CD4-positive, alpha-beta T cell treated with Interleukin-12 subunit alpha and Interleukin-12 subunit beta, for 1 hour (primary cell): Measurements from ENCODE around the gene CARD11.
A peak's percentile ranks its signal among the peaks of the same experiment; 100 is the strongest.

Experiments
- DNase-seq: peaks from one replicate; pipeline ENCODE4 v3.0.0-alpha.2; 2020

The CARD11 gene

GRCh38 chr7:3013975-3014792, 29.5 kb downstream of the CARD11 start:
- DNase-seq: no peak

GRCh38 chr7:3011211-3011852, 32.3 kb downstream of the CARD11 start:
- DNase-seq: no peak

GRCh38 chr7:3010161-3010560, 33.5 kb downstream of the CARD11 start:
- peak; percentile 8 for DNase-seq

GRCh38 chr7:3009086-3009485, 34.6 kb downstream of the CARD11 start:
- DNase-seq: no peak

- no peak for DNase-seq
These were observed 35.3 kb downstream of the CARD11 start for GRCh38 chr7:3008386-3008785.

GRCh38 chr7:3007696-3008095, 36.0 kb downstream of the CARD11 start:
- DNase-seq: no peak

- no peak for DNase-seq
These were observed 38.4 kb downstream of the CARD11 start for GRCh38 chr7:3005257-3005656.

GRCh38 chr7:3003936-3004335, 39.7 kb downstream of the CARD11 start:
- DNase-seq: no peak

GRCh38 chr7:3002631-3003030, 41.0 kb downstream of the CARD11 start:
- DNase-seq: no peak

- DNase-seq: no peak
These were observed 43.1 kb downstream of the CARD11 start for GRCh38 chr7:3000566-3000965.

- DNase-seq: no peak
These were observed 44.6 kb downstream of the CARD11 start for GRCh38 chr7:2999078-2999500.

GRCh38 chr7:2997014-2997413, 46.7 kb downstream of the CARD11 start:
- DNase-seq: no peak

- no peak for DNase-seq
These were observed 47.5 kb downstream of the CARD11 start for GRCh38 chr7:2996141-2996540.

GRCh38 chr7:2993868-2994267, 49.8 kb downstream of the CARD11 start:
- no peak for DNase-seq

GRCh38 chr7:2993396-2993795, 50.3 kb downstream of the CARD11 start:
- DNase-seq: no peak

GRCh38 chr7:2990949-2991470, 52.7 kb downstream of the CARD11 start:
- DNase-seq: no peak

- no peak for DNase-seq
These were observed 57.1 kb downstream of the CARD11 start for GRCh38 chr7:2986561-2986960.

- DNase-seq: no peak
These were observed 57.8 kb downstream of the CARD11 start for GRCh38 chr7:2985866-2986265.

GRCh38 chr7:2984091-2984490, 59.6 kb downstream of the CARD11 start:
- no peak for DNase-seq

GRCh38 chr7:2983586-2983985, 60.1 kb downstream of the CARD11 start:
- DNase-seq: no peak

GRCh38 chr7:2982831-2983230, 60.8 kb downstream of the CARD11 start:
- DNase-seq: peak; percentile 60

- no peak for DNase-seq
These were observed 61.3 kb downstream of the CARD11 start for GRCh38 chr7:2982401-2982800.

- DNase-seq: no peak
These were observed 62.6 kb downstream of the CARD11 start for GRCh38 chr7:2981103-2981480.

- no peak for DNase-seq
These were observed 63.1 kb downstream of the CARD11 start for GRCh38 chr7:2980401-2981102.
